NT2/D1 (cell line): Measurements from ENCODE around the gene ANKRD34A.

Experiments used
- YY1 ChIP-seq: IDR thresholded peaks from 2 replicates; pipeline ENCODE4 v1.6.1; 2011; ENCODE audit not compliant: insufficient read length, insufficient read depth
- ZNF274 ChIP-seq: IDR thresholded peaks from 2 replicates; pipeline ENCODE4 v1.6.1; 2011; ENCODE audit warnings: mild to moderate bottlenecking, low read depth, low read length

DNA sequence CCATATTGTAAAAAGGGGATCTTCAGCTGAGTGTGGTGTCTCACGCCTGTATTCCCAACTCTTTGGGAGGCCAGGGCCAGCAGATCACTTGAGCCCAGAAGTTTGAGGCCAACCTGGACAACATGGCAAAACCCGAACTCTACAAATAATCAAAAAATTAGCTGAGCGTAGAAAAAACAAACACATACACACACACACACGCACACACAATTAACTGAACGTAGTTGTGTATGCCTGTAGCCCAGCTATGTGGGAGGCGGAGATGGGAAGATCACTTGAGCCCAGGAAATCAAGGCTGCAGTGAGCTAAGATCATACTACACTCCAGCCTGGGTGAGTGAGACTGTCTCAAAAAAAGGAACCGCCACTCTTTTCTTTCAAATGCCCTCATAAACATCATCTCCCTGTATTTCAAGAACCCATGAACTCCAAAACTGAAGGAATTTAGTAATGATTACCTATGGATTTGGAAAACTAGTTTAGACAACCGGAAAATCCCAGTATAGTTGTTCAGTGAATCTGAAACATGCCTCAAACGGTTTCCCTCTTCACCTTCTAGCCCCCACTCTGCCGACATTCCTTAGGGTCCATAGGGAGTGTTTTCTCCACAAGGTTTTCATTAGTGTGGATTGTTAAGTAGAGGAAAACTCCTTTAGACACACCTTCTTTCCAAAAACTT is 27.5 kb upstream of the ANKRD34A start:
- TF ChIP-seq YY1 = no peak
- no peak for TF ChIP-seq ZNF274
